NCI-H2227 (cell line): ENCODE results near the gene DUSP15.

Experiments used
- DNase-seq: peaks from one replicate; lab custom pipeline; 2025; ENCODE audit not compliant: unreplicated experiment; lab: John Stamatoyannopoulos, UW

The DUSP15 gene

DNA sequence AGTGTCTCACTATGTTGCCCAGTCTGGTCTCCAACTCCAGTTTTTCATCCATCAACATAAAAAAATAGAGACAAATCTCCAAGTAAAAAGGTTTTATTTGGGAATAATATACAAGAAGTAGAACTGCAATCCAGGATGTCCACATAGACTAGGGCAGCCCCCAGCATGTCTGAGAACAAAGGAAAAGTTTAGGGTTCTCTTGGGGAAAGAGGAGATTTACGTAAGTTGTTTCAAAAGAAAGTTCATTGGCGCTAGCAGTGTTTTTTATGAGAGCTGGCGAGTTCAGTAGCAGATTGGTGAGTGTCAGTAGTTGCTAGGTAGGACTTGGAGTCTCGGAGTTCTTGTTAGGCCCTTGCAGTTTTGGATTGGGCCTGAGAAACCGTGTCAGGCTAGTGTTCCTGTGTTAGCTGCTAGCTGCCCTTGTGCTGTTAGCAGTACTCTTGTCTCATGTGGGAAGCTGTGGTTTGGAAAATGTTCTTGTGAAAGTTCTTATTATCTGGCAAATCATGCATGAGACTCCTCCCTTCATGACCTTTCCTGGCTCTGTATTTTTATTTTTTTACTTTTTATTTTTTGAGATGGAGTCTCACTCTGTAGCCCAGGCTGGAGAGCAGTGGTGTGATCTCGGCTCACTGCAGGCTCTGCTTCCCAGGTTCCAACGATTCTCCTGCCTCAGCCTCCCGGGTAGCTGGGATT, 24.8 kb upstream of the DUSP15 start:
- DNase-seq = no peak

- no peak for DNase-seq
These were observed 20.3 kb upstream of the DUSP15 start for GRCh38 chr20:31890646-31891045.

DNA sequence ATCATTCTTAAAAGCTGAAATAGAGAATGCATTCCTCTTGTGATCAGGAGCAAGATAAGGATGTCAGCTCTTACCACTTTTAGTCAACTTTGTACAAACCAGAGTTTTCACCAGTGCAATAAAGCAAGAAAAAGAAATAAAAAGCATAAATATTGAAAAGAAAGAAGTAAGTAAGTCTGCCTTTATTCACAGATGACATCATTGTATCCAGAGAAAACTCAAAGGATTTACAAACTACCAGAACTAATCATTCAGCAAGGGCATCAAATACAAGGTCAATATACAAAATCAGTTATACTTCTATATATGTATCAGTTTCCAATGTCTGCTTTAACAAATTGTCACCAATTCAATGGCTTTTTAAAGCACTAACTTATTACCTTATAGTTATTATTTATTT, 13.5 kb upstream of the DUSP15 start:
- DNase-seq = no peak

GRCh38 chr20:31881945-31882344, 11.6 kb upstream of the DUSP15 start:
- DNase-seq = no peak

DNA sequence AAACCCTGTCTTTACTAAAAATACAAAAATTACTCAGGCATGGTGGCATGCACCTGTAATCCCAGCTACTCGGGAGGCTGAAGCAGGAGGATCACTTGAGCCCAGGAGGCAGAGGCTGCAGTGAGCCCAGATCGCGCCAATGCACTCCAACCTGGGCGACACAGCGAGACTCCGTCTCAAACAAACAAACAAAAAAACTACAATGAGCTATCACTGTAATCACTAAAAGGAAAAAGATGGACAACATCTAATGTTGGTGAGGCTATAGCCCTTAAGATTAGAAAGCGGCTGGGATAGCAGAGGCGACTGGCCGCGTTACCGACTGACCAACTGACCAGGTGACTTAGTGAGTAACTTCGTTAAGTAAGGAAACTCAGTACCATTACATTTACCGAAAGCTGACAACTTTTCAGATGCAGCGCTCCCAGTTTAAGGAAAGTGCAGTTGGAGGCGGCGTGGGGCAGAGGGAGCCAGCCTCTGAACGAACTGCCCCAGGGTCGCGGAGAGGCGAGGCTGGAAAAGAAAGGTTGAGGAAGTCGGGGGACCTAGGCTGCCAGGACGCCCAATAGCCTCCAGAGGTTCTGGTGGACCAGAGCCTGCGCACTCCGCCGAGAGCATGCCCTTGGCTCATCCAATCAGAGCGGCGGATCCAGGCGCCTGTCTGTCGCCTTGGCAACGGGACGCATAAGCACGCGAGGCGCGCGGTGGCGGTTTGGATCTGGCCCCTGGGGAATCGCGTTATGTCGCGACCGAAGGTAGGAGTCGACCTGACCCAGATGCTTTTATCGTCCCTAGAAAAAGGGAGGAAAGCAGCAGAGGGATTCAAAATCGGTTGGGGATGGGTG, 9.0 kb upstream of the DUSP15 start:
- DNase-seq = peak; percentile 97

- DNase-seq = no peak
These were observed 7.4 kb upstream of the DUSP15 start for GRCh38 chr20:31877684-31878083.

DNA sequence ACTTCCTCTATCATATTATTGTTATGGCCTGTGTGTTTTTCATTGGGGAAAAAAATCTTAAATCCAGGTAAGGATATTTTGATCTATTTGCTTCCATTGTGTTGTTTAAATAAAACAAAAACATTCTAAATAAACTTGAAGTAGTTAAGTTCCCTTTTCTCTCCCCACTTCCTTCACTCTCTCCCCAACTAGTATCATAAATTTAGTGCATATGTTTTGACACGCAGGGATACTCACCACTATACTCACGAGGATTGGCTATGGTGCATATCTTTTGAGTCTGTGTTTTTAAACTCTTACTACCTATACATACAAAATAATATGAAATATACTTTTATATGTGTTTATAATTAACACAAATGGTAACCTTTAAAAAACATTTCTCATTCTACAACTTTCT, 5.3 kb upstream of the DUSP15 start:
- DNase-seq = no peak

DNA sequence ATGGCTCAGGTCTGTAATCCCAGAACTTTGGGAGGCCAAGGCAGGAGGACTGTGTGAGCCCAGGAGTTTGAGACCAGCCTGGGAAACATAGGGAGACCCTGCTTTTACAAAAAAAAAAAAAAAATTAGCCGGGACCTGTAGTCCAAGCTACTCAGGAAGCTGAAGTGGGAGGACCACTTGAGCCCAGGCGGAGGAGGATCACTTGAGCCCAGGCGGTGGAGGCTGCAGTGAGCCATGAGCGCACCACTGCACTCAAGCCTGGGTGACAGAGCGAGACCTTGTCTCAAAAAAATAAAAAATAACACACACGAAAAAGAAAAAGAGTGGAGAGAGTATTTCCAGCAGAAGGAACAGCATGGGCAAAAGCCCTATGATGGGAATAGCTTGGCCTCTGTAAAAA, 2.1 kb upstream of the DUSP15 start:
- DNase-seq = no peak

DNA sequence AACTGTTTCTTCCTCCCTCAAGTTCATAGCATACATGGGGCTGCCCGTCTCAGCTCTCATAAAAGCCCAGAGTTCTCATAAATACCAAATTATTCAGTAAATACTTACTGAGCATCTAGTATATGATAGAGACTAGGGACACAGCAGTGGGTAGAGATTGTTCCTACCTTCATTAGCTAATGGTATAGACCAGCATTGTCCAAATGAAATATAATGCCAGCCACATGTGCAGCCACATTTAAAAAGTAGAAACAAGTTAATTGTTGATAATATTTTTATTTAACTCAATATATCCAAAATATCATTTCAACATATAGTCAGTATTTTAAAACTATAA, 1.3 kb upstream of the DUSP15 start:
- no peak for DNase-seq

DNA sequence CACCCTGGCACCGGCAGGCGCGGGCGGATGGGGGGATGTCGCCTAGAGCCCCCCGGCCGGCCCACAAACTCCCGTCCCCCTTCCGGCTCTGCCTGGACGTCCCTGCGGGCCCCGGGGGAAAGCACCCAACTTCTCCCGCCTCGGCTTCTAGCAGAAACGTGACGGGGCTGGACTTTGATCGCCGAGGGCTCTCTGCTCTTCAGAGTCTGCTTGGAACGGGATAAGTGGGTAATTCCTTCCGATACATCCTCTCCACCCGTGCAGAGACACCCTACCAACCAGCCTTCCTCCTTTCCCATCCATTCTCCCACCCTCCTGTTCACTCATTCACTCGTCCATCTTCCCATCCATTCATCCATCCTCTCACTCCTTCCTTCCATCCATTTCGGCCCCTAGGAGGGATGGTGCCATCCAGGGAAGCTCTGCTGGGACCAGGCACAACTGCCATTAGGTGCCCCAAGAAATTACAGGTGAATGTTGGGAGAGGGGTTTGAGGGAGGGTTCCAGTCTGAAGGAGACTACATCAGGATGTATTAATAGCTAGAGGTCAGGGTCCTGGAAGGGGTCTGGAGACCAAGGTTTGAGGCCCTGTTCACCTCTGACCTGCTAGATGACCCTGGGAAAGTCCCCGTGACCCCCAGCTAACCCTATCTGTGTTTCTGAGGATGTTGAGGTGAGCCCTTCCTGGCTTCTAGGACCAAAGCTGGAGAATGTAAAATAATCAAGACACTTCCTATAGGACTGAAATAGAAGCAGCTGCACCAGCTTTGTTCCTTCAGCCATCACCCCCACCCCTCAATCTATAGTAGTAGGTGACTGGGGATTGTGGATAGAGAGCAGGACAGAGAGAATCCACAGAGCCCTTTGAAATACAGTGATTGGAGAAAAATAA, 645 bp upstream of the DUSP15 start:
- DNase-seq = peak; percentile 55

DNA sequence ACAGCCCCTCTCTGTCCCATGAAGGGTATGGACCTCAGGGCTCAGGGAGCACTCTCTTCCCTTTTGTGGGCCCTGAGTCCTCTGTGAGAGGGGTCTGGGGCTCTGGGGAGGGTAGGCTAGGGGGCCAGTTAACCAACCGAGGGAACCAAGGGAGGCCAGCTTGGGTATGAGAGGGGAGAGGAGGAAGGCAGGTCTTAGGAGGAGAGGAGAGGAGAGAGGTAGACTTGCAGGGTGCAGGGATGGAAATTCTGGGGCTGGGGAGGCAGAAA, 720 bp downstream of the DUSP15 start:
- no peak for DNase-seq

DNA sequence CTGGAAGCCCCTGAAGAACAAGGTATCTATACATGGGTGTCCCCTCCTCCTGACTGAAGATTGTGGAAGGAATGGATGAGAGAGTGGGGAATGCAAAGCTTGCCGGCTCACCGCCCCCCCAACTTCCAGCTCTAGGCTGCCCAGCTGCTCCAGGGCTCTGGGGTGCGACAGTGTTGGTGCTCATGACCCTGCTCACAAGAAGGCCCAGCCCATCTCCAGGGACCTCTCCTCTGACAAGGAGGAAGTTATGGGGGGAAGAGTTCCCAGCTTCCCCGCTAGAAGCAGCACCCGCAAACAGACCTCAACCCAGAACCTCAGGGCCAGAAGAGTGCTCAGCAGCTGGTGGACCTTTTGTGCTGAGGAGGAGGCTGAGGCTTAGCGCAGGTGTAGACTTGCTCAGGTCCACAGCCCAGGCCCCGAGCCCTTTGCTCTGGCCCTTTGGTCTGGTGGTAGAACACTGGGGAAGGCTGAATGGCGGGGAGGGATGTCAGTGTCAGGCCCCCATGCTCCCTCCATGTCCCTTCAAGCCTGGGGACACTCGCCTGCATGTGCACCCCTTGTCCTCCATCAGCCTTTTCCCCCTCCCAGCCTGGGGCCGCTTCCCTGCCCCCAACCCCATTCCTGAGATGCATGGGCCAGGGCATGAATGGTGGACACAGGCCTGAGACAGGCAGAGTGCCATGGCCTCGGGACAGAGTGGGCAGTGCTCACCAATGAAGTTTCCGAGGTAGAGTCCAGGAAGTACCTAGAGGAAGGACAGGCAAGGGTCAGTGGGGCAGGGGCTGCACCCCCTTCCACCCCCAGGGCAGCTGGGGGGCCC, 1.3 kb downstream of the DUSP15 start:
- DNase-seq = no peak

- DNase-seq = no peak
These were observed 4.1 kb downstream of the DUSP15 start for GRCh38 chr20:31866221-31866620.

DNA sequence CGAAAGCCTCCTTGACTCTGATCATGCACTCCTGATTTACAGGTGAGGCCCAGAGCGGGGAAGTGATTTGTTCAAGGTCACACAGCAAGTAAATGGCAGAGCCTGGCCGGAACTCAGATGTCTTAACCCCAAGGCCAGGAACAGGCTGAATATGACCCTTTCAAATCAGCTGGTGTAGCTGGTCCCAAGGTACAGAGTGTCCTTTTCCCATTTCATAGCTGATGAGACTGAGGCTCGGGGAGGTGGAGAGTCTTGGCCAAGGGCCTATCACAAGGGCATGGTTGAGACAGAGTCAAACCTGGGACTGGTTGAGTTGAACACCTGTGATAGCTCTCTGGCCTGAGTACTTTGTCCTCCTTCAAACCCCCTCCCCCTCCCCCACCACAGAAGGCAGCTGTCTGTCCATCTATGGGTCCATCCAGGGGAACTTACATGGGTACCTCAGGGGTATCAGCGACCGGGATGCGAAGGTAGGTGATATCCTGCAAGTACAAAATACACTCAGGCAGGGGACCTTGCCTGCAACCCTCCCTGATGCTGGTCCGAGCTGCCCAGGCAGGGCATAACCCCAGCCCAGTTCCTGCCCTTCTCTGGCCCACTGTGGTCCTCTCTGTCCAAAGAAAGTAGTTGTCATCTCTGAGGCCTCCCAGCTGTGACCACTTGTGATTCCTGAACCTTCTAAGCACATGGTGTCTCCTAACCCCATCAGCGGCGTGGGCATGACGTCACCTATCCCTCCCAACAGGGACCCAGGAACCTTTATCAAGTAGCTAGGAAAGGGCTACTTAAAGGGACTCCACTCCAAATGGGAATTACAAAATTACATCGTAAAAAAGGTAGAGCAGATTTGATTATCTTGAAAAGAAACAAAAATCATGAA, 5.6 kb downstream of the DUSP15 start:
- no peak for DNase-seq

DNA sequence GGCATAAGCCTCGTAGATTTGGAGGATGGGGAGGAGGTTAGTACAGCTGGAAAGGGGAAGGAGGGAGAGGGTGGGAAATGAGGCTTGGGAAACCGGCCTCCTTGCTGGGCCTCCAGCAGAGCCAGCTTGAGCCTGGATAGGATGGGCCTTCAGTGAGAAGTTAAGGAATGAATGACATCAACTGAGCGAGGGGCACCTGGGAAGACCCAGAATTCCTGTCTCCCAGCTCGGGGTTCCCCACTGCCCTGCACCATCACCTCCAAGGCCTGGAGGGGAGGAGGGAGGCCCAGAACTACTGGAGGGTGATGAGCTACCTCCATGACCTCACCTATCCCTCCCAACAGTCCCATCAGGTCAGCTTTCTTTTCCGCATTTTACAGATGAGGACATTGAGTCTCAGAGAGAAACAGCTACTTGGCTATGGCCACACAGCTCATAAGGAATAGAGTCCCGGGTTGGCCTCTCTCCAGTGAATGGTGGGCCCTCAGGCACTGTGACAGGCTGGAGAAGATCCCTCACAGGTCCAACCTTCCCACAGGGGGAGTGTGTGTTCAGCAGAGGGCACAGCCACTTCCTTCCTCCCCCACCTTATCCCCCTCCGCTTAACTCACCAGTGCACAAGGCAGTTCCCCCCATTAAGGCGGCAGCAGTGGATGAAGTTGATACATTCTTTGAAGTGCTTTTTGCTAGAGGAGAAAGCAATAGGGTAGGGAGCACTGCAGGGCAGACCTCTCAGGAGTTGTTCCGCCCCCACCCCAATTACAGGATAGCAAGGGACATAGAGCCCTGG, 6.8 kb downstream of the DUSP15 start:
- no peak for DNase-seq

DNA sequence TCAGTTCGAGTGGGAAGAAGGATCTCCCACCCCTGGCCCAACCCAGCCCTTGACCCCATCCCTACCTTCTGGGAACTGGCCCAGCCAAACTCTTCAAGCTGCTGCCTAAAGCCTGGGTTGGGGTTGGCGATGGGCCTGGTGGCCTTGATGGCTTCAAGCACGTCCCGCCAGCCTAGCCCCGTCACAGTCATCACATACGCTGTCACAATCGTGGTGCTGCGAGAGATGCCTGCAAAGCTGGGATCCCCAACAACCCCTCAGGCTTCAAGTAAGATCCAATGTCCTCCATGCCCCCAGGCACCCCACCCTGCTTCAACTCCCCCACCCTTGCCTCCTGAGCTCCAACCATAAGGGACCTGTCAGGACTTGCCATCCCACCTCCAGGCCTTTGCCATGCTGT, 7.8 kb downstream of the DUSP15 start:
- no peak for DNase-seq

- DNase-seq = no peak
These were observed 8.2 kb downstream of the DUSP15 start for GRCh38 chr20:31862157-31862470.

DNA sequence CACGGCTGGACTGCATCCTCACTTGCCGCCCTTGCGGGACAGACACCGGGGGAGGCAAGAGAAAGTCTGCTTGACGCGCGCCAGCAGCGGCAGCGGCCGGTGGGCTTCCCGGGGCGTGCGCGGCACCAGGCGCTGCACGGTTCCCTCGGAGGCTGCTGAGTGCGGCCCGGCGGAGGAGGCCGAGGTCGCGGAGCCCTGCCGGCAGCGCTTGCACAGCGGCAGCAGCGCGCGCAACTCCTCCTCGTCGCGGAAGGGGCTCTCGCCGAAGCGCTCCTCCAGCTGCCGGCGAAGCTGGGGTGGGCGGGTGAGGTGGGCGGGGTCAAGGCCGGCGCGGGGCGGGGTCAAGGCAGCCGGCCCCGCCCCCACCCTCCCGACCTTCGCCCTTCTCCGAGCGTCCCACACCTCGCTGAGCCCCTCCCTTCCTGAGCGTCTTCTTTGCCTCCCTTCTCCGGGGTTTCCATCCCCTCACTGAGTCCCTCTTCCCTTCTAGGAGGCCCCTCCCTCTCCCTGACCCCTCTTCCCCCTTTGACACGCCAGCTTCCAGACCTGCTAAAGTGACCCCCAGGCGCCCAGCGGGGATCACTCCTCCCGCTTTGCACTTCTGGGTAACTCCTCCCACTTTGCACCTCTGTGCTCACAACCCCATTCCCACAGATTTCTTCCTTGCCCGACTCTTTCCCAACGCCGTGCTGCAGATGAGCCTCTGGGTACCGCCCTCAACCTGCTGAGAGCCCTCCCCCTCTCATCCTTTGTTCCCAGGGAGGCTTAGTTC, 8.8 kb downstream of the DUSP15 start:
- DNase-seq = peak; percentile 92

DNA sequence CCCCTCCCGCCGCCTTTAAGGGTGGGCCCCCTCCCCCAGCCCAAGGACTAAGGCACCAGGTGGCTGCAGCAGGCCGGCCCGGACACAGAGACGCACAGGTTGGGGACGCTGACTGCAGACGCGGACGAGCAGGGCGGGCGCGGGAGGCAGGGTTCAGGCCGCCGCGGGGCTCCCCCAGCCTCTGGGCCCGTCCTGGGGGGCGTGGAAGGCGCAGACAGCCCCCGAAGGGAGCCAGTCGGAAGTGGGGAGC, 9.3 kb downstream of the DUSP15 start:
- DNase-seq = peak; percentile 69
